ENCODE measurements around the gene CAPN11.
A peak's percentile ranks its signal among the peaks of the same experiment; 100 is the strongest.

Gene CAPN11

GRCh38 chr6:44126320-44127149 lies 32.1 kb upstream of the CAPN11 start:
- TF ChIP-seq, protein P1, sequence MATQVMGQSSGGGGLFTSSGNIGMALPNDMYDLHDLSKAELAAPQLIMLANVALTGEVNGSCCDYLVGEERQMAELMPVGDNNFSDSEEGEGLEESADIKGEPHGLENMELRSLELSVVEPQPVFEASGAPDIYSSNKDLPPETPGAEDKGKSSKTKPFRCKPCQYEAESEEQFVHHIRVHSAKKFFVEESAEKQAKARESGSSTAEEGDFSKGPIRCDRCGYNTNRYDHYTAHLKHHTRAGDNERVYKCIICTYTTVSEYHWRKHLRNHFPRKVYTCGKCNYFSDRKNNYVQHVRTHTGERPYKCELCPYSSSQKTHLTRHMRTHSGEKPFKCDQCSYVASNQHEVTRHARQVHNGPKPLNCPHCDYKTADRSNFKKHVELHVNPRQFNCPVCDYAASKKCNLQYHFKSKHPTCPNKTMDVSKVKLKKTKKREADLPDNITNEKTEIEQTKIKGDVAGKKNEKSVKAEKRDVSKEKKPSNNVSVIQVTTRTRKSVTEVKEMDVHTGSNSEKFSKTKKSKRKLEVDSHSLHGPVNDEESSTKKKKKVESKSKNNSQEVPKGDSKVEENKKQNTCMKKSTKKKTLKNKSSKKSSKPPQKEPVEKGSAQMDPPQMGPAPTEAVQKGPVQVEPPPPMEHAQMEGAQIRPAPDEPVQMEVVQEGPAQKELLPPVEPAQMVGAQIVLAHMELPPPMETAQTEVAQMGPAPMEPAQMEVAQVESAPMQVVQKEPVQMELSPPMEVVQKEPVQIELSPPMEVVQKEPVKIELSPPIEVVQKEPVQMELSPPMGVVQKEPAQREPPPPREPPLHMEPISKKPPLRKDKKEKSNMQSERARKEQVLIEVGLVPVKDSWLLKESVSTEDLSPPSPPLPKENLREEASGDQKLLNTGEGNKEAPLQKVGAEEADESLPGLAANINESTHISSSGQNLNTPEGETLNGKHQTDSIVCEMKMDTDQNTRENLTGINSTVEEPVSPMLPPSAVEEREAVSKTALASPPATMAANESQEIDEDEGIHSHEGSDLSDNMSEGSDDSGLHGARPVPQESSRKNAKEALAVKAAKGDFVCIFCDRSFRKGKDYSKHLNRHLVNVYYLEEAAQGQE (IDR thresholded peaks at IDR 0.05; ENCODE audit: insufficient read depth in 1 of 2, low read depth in 2 of 2, low read length in 2 of 2) = no peak
- TF ChIP-seq FOXP2 (optimal IDR thresholded peaks at IDR 0.05; ENCODE audit: borderline replicate concordance, extremely low read depth, extremely low read length, insufficient read depth) = no peak

GRCh38 chr6:44127186-44128019 lies 31.2 kb upstream of the CAPN11 start, which contains the start of the genes MRPL14 and TMEM63B:
MRPL14 (minus strand) TSS chr6:44127452; CDS start chr6:44116611, 10,841 bp downstream.
TMEM63B (plus strand) TSS chr6:44127554; CDS start chr6:44134585, 7,031 bp downstream.
- TF ChIP-seq POLR2AphosphoS5 (IDR thresholded peaks at IDR 0.05; ENCODE audit: low read depth, low read length) (peak; percentile 95), TAF1 (IDR thresholded peaks at IDR 0.05; ENCODE audit: borderline replicate concordance, insufficient read depth, low read length) (peak; percentile 48; the same call in 1 of the 2 replicates), FOXP2 (optimal IDR thresholded peaks at IDR 0.05; ENCODE audit: borderline replicate concordance, extremely low read depth, extremely low read length, insufficient read depth) (peak; percentile 65), SIN3A (IDR thresholded peaks at IDR 0.05; ENCODE audit: borderline replicate concordance, insufficient read depth, low read length) (no peak)
- TF ChIP-seq, protein P1 (IDR thresholded peaks at IDR 0.05; ENCODE audit: insufficient read depth in 1 of 2, low read depth in 2 of 2, low read length in 2 of 2) = peak in 1 of 2 experiments; percentile 23; a peak in 1 of 4 replicates

DNA sequence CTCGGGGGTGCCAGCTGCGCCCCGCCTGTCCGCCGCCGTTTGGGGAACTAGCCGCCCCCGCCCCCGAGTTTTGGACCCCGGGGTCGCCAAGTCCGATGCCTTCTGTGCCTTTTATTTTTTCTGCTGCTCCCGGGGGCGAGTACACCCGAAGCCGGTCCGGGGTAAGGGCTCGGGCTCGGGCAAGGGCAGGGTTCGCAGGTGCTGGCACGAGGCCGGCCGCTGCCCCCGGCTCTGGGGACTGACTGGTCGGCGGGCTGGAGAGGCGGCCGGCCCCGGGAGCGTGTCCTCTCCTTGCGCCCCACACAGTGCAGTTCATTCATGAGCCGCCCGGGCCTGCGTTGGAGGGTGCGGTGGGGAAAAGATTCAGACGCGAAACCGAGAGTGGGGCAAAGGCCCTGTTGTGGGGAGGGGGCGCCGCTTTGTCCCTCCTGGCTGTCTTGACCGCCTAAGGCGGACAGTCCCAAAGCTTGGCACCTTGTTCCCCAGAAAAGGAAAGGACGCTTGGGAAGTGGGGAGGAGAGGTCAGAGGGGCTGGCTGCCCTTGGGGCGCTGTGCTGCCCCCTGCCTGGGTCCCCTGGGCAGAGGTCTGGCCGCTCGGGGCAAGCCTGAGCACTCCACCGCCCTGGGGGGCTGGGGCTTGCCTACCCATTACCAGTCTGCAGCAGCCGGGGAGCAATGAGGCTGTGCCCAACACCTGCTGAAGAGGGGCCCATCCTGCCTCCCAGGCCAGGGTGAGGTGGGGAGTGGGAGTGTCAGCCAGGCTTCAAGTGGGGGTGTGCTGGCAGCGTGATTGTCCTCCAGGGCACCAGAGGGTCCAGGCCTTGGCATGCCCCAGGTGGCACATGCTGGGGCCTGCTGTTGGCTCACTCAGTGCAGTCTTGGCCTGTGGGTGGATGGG lies 30.4 kb upstream of the CAPN11 start:
- no peak for TF ChIP-seq TAF1 (IDR thresholded peaks at IDR 0.05; ENCODE audit: borderline replicate concordance, insufficient read depth, low read length)
- no peak for TF ChIP-seq SIN3A (IDR thresholded peaks at IDR 0.05; ENCODE audit: borderline replicate concordance, insufficient read depth, low read length)
- TF ChIP-seq, protein P1 (IDR thresholded peaks at IDR 0.05; ENCODE audit: insufficient read depth in 1 of 2, low read depth in 2 of 2, low read length in 2 of 2) = no peak
- no peak for TF ChIP-seq POLR2AphosphoS5 (IDR thresholded peaks at IDR 0.05; ENCODE audit: low read depth, low read length)
- no peak for TF ChIP-seq FOXP2 (optimal IDR thresholded peaks at IDR 0.05; ENCODE audit: borderline replicate concordance, extremely low read depth, extremely low read length, insufficient read depth)

- no peak for TF ChIP-seq SIN3A (IDR thresholded peaks at IDR 0.05; ENCODE audit: borderline replicate concordance, insufficient read depth, low read length)
- no peak for TF ChIP-seq FOXP2 (optimal IDR thresholded peaks at IDR 0.05; ENCODE audit: borderline replicate concordance, extremely low read depth, extremely low read length, insufficient read depth)
- no peak for TF ChIP-seq TAF1 (IDR thresholded peaks at IDR 0.05; ENCODE audit: borderline replicate concordance, insufficient read depth, low read length)
- TF ChIP-seq POLR2AphosphoS5 (IDR thresholded peaks at IDR 0.05; ENCODE audit: low read depth, low read length) = no peak
Observed at GRCh38 chr6:44129841-44130322, 28.7 kb upstream of the CAPN11 start.

Data from PFSK-1 (cell line).